Skeletal muscle cell (primary cell): ENCODE measurements around the gene CSAD.

Experiments used
- DNase-seq: peaks from one replicate; pipeline ENCODE4 v3.0.0-alpha.2; 2010; ENCODE audit warnings: low read depth
- H3K4me3 ChIP-seq: 2 replicates; pipeline ENCODE4 v1.5.1; 2011; ENCODE audit warnings: low read depth, mild to moderate bottlenecking, control low read depth, low read length, moderate library complexity

Gene CSAD

GRCh38 chr12:53180220-53180930 is at the start of gene CSAD, which contains the start of gene ZNF740:
CSAD (minus strand) TSS chr12:53180925; CDS start chr12:53173470, 7,455 bp downstream.
ZNF740 (plus strand) TSS chr12:53180722; CDS start chr12:53181984, 1,262 bp downstream.
- peak within 1 kb of the TSS; percentile 63 for H3K4me3 ChIP-seq
- DNase-seq = peak; percentile 90

DNA sequence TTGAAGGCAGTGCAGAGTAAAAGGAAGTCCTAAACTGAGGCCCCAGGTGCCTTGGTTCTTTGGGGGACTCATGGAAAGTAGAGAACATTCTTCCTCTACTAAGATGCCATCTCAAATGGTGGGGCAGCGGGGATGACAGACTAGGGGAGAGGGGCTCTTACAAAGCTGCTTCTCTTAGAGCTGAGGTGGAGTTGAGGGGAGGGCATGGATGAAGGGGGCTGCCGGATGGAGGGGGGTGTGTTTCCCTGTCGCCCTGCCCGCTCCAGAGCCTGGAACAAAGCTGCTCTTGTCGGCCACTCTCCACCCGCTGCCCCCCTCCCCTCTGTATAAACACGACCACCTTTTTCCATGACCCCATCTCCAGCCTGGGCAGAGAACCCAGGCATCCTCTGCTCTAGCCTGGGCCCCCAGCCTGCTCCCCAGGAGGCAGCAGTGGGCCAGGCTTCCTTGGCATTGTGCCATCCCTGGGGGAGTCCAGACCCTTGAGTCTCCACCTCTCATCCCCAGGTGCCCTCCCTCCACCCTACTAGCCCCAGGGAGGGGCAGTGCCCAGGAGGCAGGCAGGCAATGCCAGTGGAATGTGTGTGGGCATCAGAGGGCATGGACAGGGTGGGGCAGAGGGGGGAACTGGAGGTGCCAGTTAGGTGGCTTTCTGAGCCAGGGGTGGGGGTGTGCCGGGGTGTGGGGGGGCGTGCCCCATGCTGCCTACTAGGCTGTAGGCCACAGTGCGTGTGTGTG is 49.6 kb upstream of the CSAD start:
- no peak overlapping the region for H3K4me3 ChIP-seq
- DNase-seq = no peak

DNA sequence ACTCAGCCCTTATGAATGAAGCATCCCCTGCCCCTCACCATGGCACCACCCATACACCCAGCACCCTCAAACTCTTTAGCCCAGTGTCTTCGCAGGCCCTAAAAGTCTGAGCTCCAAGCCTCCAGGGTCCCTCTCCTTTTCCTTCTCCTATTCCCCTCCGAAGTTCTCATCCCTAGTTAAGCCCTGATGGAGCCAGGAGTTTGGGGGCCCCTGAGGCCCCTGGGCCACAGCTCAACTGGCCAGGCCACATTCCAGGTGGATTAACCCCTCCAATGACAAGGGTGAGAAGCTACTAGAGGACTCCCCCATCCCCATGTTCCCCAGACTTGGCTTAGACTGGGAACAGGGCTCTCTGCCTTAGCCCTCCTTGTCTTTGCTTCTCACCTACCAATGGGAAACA is 48.7 kb upstream of the CSAD start:
- DNase-seq = no peak
- H3K4me3 ChIP-seq = no peak overlapping the region

GRCh38 chr12:53227836-53228235 is 47.1 kb upstream of the CSAD start:
- H3K4me3 ChIP-seq = no peak overlapping the region
- DNase-seq = no peak

DNA sequence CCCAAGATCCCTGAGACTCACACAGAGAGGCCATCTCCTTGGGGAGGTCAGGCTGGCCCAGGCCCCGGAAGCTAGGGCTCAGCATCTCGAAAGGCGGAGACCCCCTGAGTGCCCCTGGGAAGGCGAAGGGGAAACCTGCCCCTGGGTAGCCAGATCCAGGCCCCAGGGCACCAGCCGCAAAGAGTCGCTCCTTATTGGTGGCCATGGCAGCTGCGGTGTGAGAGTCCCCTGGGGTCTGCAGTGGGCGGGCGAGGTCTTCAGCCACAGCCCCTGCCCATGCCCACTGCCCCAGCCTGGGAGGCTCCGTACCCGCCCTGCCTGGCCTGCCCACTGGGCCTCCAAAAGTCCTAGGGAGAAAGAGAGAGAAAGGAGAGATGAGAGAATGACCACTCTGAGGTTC is 46.6 kb upstream of the CSAD start:
- no peak overlapping the region for H3K4me3 ChIP-seq

DNA sequence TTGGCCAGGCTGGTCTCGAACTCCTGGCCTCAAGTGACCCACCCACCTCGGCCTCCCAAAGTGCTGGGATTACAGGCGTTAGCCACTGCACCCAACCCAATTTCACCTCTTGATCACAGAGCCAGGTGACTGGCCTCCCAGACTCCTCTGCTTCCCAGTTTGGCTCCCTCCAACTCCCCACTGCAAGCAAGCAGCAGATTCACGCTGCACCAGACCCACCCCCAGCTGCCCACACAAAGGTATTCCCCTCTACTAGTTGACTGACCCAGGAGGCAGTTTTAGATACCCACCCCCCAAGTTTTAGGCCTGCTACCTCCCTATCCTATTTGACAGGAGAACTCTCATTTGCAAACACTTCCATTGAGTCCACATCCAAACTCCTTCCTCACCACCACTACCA is 46.1 kb upstream of the CSAD start:
- no peak overlapping the region for H3K4me3 ChIP-seq
- DNase-seq = no peak

More for the DNA sequence above, 46.6 kb upstream of the CSAD start:
- DNase-seq = no peak

GRCh38 chr12:53225635-53226424 is 45.1 kb upstream of the CSAD start:
- no peak for DNase-seq
- H3K4me3 ChIP-seq = no peak overlapping the region

- no peak for DNase-seq
- H3K4me3 ChIP-seq = no peak overlapping the region
Observed at GRCh38 chr12:53224897-53225634, 44.3 kb upstream of the CSAD start.

DNA sequence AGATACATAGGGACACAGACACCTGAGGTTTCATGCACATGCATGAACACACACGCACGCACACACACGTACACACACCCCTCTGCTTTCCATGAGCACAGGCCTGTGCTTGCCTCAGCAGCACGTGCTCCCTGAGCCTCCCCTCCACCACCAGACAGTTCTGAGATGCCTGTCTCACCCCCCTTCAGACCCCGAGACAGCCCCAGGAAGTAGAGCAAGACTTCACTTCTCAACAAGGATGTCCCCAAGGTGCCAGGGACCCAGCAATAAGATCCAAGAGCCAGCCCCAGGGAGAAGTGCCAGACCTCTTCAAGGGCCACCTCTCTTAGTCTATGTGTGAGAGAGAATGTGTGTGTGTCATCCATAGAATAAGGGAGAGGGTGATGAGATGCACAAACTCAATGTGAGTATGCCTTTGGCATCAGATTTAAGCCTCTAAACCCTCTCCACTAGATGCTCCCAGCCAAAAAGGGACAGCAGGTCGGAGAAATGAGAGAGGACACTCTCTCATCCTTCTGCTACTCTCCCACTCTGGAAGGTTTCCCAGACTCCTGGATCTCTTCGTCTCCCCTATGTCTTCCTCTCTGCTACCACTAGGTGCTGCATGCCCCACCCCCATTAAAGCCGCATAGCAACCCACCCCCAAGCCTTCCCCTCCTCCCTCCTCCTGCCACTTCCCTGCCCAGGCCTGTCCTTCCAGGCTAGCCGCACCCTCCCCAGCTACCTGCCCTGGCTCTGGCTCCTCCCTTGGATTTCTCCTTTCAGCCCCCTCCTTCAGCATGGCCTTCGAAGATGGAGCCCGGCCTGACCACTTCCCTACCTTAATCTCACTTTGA is 43.6 kb upstream of the CSAD start:
- DNase-seq = no peak
- H3K4me3 ChIP-seq = no peak overlapping the region

GRCh38 chr12:53223389-53224060 is 42.8 kb upstream of the CSAD start:
- no peak for DNase-seq
- H3K4me3 ChIP-seq = no peak overlapping the region

- no peak for DNase-seq
- H3K4me3 ChIP-seq = no peak overlapping the region
Observed at GRCh38 chr12:53222806-53223261, 42.1 kb upstream of the CSAD start.

DNA sequence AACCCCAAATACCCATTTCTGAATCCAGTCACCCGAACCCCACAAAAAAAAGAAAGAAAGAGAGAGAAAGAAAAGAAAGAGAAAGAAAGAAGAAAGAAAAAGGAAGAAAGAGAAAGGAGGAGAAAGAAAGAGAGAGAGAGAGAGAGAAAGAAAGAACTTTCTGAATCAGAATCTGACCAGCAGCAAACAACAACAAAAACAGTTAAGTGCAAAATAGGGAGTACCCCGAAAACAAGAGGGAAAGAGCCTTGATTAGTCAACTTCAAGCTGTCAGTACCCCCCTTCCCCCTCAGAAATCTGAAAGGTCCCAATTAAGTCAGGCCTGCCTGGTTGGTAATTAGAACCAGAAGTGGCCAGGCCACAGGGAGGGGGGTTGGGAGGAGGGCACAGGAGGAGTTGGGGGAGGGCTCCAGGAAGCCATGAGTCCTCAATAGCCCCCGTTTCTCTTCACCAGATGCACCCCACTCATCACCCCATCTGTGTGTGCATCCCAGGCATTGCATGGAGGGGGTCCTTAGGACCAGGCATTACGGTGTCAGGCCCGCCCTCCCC is 41.5 kb upstream of the CSAD start:
- DNase-seq = no peak
- H3K4me3 ChIP-seq = peak overlapping the region; percentile 80

- H3K4me3 ChIP-seq = peak overlapping the region; percentile 80
- DNase-seq = no peak
Observed at GRCh38 chr12:53221203-53222080, 40.7 kb upstream of the CSAD start.

DNA sequence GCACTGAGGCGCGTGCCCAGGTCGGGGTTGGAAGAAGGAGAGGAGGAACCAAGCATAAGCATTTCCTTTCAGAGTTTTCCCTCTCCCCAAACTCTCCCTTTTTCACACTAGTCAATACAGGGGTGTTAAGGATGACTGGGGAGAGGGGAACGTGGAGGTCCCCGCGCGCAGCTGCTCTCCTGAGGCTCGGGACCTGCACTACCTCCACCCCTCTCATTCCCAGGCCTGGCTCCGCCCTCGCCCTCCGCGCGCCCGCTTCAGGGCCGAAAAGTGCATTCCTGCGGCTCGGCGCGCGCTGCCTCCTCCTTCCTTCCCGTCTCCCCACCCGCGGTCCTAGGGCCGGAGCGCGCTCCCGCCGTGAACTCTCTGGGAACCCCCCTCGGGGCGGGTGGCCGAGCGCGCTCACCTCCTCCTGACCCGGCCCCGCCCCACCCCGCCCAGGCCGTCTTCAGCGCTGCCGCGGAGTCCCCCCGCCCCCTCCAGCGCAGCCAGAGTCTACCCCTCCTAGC is 40.0 kb upstream of the CSAD start:
- H3K4me3 ChIP-seq = peak overlapping the region; percentile 80
- DNase-seq = peak; percentile 76

GRCh38 chr12:53219956-53220693 is 39.4 kb upstream of the CSAD start:
- H3K4me3 ChIP-seq = peak overlapping the region; percentile 80
- DNase-seq = peak; percentile 59
